ENCODE measurements around the gene LYSMD3. TPM values are rescaled to one million over a fixed set of nuclear protein-coding genes. Genes with fewer than 3 reads are reported as not detected.
A peak's percentile ranks its signal among the peaks of the same experiment; 100 is the strongest.

Gene LYSMD3
- total and polyA plus RNA-seq, 8 donors: 3.9 to 27.0 (median 7.8) TPM

- Histone ChIP-seq H3K36me3 (no peaks in the 10 kb centered on the region), H3K4me1 (peaks cover 6 to 23% (median 15%) of the 10 kb centered on the region in 4 donors), H3K27me3 (no peaks in the 10 kb centered on the region), H3K9me3 (no peaks in the 10 kb centered on the region), H3K4me3 (no peak overlapping the region), H3K27ac (no peak overlapping the region)
- WGBS, 5 donors: 82 to 87% (median 84%) methylated on average over 8 of the region's 8 CpGs
- intact Hi-C loops (cut with DNase I; ENCODE audit: low total_unique reads): no loop called here
- TF ChIP-seq CTCF (IDR thresholded peaks at IDR 0.05) (no peak), EP300 (IDR thresholded peaks at IDR 0.05) (no peak), POLR2A (IDR thresholded peaks at IDR 0.05) (no peak), POLR2AphosphoS5 (IDR thresholded peaks at IDR 0.05) (no peak)
- no peak for DNase-seq
Measured at GRCh38 chr5:90477621-90478215, 51.7 kb downstream of the LYSMD3 start.

GRCh38 chr5:90477073-90477472 is 52.3 kb downstream of the LYSMD3 start:
- no peak overlapping the region for H3K4me3 ChIP-seq
- TF ChIP-seq POLR2AphosphoS5 (IDR thresholded peaks at IDR 0.05) (no peak), CTCF (IDR thresholded peaks at IDR 0.05) (no peak), POLR2A (IDR thresholded peaks at IDR 0.05) (no peak), EP300 (IDR thresholded peaks at IDR 0.05) (no peak)

DNA sequence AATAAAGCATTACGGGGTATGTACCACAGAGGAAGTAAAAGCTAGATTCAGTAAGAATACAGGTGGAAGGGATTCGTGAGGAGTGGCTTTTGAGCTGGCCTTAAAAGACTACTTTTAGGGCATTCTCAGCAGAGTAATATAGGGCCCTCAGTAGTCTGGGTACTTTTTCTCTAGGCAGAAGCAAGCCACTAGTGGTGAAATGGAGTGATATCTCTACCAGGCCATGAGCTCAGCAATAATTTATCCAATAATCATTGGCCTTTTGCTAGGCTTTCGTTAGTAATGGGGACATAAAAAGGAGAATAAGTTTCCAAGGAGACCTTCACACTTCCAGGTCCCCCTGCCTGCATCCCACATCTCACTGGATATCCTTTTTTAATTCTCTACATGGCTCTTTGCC is 53.0 kb downstream of the LYSMD3 start:
- intact Hi-C loops (cut with DNase I; ENCODE audit: low total_unique reads): no loop called here
- Histone ChIP-seq H3K27ac (no peak overlapping the region), H3K27me3 (no peaks in the 10 kb centered on the region), H3K9me3 (no peaks in the 10 kb centered on the region), H3K36me3 (no peaks in the 10 kb centered on the region), H3K4me3 (no peak overlapping the region), H3K4me1 (peaks cover 9 to 37% (median 22%) of the 10 kb centered on the region in 4 donors)
- no peak for TF ChIP-seq EP300 (IDR thresholded peaks at IDR 0.05)
- no peak for DNase-seq
- WGBS, 5 donors: 76 to 89% (median 88%) methylated on average over 3 of the region's 3 CpGs

More at GRCh38 chr5:90477073-90477472, 52.3 kb downstream of the LYSMD3 start:
- no peaks in the 10 kb centered on the region for H3K9me3 ChIP-seq
- no peak overlapping the region for H3K27ac ChIP-seq
- intact Hi-C loops (cut with DNase I; ENCODE audit: low total_unique reads): no loop called here
- H3K4me1 ChIP-seq: peaks cover 9 to 30% (median 19%) of the 10 kb centered on the region in 4 donors
- WGBS, 5 donors: 58 to 76% (median 70%) methylated on average over 2 of the region's 2 CpGs
- H3K36me3 ChIP-seq: no peaks in the 10 kb centered on the region
- no peaks in the 10 kb centered on the region for H3K27me3 ChIP-seq
- peak in 1 of 2 donors; percentile 7 for DNase-seq

GRCh38 chr5:90475436-90475980 is 53.9 kb downstream of the LYSMD3 start:
- peak in 1 of 2 donors; percentile 4 for DNase-seq
- Histone ChIP-seq H3K27ac (no peak overlapping the region), H3K27me3 (no peaks in the 10 kb centered on the region), H3K36me3 (no peaks in the 10 kb centered on the region), H3K4me1 (peaks cover 9 to 44% (median 23%) of the 10 kb centered on the region in 4 donors), H3K4me3 (peak overlapping the region in 3 of 4 donors; percentile 87 to 94 (median 92)), H3K9me3 (no peaks in the 10 kb centered on the region)
- intact Hi-C loops (cut with DNase I; ENCODE audit: low total_unique reads): no loop called here
- no peak for TF ChIP-seq POLR2A (IDR thresholded peaks at IDR 0.05)
- TF ChIP-seq CTCF (IDR thresholded peaks at IDR 0.05): no peak
- no peak for TF ChIP-seq EP300 (IDR thresholded peaks at IDR 0.05)
- no peak for TF ChIP-seq POLR2AphosphoS5 (IDR thresholded peaks at IDR 0.05)
- 60 to 79% (median 69%) methylated on average over 17 of the region's 17 CpGs for WGBS, 5 donors

Measured in stomach (tissue), 9 donors.